Endothelial cell of umbilical vein (primary cell): ENCODE data around the gene COL5A3. TPM values are rescaled to one million over a fixed set of nuclear protein-coding genes. Genes with fewer than 3 reads are reported as not detected.
"Not testable (repeated sequence)": the region's sequence is repeated elsewhere in the genome, so short reads cannot be mapped to it uniquely, and the experiment has no call there.

Experiments used
- BruUV-seq: library from RNA; stranded (reverse); fragments of 400-500 nt; replicated peaks from 2 replicates; lab custom pipeline; 2021; lab: Mats Ljungman, UMichigan
- CTCF ChIA-PET: fragments of 300-600, 350-600 bp; sonication (Branson Sonifier 250); formaldehyde crosslinking; loops from one replicate; lab custom pipeline; 2021; ENCODE audit warnings: antibody characterized with exemption, inconsistent platforms; lab: Charles Lee
- POLR2A ChIA-PET: fragments of 300-600, 350-600 bp; sonication (Branson Sonifier 250); formaldehyde crosslinking; loops from one replicate; lab custom pipeline; 2021; ENCODE audit warnings: antibody characterized with exemption, inconsistent platforms; lab: Charles Lee
- DNase-seq: peaks from one replicate; pipeline ENCODE4 v3.0.0-alpha.2; 2011; ENCODE audit warnings: low read depth, low spot score
- FAIRE-seq: peaks from 2 replicates; lab custom pipeline; 2011; peaks lifted over from hg19 to GRCh38; lab: Jason Lieb, UNC
- H2AFZ ChIP-seq: 2 replicates; pipeline ENCODE4 v1.6.0; 2012; ENCODE audit warnings: low read depth, low read length, control low read depth, inconsistent platforms
- H3K27ac ChIP-seq: 2 replicates; pipeline ENCODE4 v1.5.1; 2011; ENCODE audit warnings: low read depth, mild to moderate bottlenecking, control low read depth, low read length, moderate library complexity; ENCODE audit not compliant: insufficient read depth
- H3K27me3 ChIP-seq, 2 experiments: 2 replicates each; pipeline versions ENCODE4 v1.6.0 to v1.6.1; 2011; ENCODE audit warnings: low read length in 2 of 2, mixed read lengths in 1 of 2; ENCODE audit not compliant: control insufficient read depth in 2 of 2, insufficient read depth in 2 of 2
- H3K36me3 ChIP-seq, 2 experiments: 2 replicates in 1 of 2; 3 replicates in 1 of 2; pipeline ENCODE4 v1.5.1; 2011; ENCODE audit warnings: low read length in 2 of 2, mild to moderate bottlenecking in 1 of 2, moderate library complexity in 1 of 2; ENCODE audit not compliant: control insufficient read depth in 2 of 2, insufficient read depth in 2 of 2; ENCODE audit errors: extremely low read depth in 1 of 2
- H3K4me1 ChIP-seq: 3 replicates; pipeline ENCODE4 v1.5.1; 2011; ENCODE audit warnings: mild to moderate bottlenecking, low read length; ENCODE audit not compliant: control insufficient read depth, insufficient read depth; ENCODE audit errors: extremely low read depth
- H3K4me2 ChIP-seq: 2 replicates; pipeline ENCODE4 v1.6.1; 2011; ENCODE audit warnings: low read length, control low read depth, mixed read lengths; ENCODE audit not compliant: insufficient read depth
- H3K4me3 ChIP-seq, 3 experiments: fragments of 200-600 bp in 1 of 3; sonication (generic), shearing (Covaris generic) in 1 of 3; replicated peaks in 1 of 3; 2 replicates each; pipeline ENCODE4 v1.5.1; 2011 to 2016; ENCODE audit warnings: control low read depth in 3 of 3, low read length in 3 of 3, mild to moderate bottlenecking in 2 of 3, inconsistent platforms in 1 of 3, low read depth in 1 of 3, moderate library complexity in 1 of 3; ENCODE audit not compliant: insufficient read depth in 1 of 3
- H3K79me2 ChIP-seq: 2 replicates; pipeline ENCODE4 v1.6.0; 2012; ENCODE audit warnings: low read length, inconsistent platforms; ENCODE audit not compliant: control insufficient read depth, insufficient read depth
- H3K9ac ChIP-seq: replicated peaks from 2 replicates; pipeline ENCODE3; 2011; ENCODE audit warnings: low read length, control low read depth; ENCODE audit not compliant: insufficient read depth; ENCODE audit errors: extremely low read depth
- H3K9me1 ChIP-seq: replicated peaks from 3 replicates; pipeline ENCODE4 v1.6.0; 2011; ENCODE audit warnings: mild to moderate bottlenecking, low read length; ENCODE audit not compliant: control insufficient read depth, insufficient read depth; ENCODE audit errors: extremely low read depth
- H3K9me3 ChIP-seq: replicated peaks from 2 replicates; pipeline ENCODE4 v1.5.1; 2012; ENCODE audit warnings: low read length, inconsistent platforms; ENCODE audit not compliant: control insufficient read depth, insufficient read depth
- H4K20me1 ChIP-seq: replicated peaks from 2 replicates; pipeline ENCODE3; 2011; ENCODE audit warnings: mild to moderate bottlenecking, low read length; ENCODE audit not compliant: control insufficient read depth, insufficient read depth; ENCODE audit errors: extremely low read depth
- EZH2 ChIP-seq: IDR thresholded peaks from 2 replicates; pipeline ENCODE4 v1.6.1; 2012; ENCODE audit warnings: borderline replicate concordance, low read depth, mild to moderate bottlenecking, moderate library complexity, low read length, inconsistent platforms; ENCODE audit not compliant: severe bottlenecking
- FOS ChIP-seq: IDR thresholded peaks from 2 replicates; pipeline ENCODE4 v1.6.1; 2011; ENCODE audit warnings: mild to moderate bottlenecking, low read length, moderate library complexity, borderline replicate concordance; ENCODE audit not compliant: insufficient read depth
- GATA2 ChIP-seq: IDR thresholded peaks from 2 replicates; pipeline ENCODE4 v1.7.0; 2011; ENCODE audit warnings: low read depth, mild to moderate bottlenecking, moderate library complexity, mixed read lengths, low read length; ENCODE audit not compliant: insufficient read length, insufficient read depth
- JUN ChIP-seq: IDR thresholded peaks from 2 replicates; pipeline ENCODE4 v1.6.1; 2011; ENCODE audit warnings: borderline replicate concordance, low read depth; ENCODE audit not compliant: insufficient read length, insufficient read depth
- MYC ChIP-seq: IDR thresholded peaks from one replicate; pipeline ENCODE4 v1.6.1; 2011; ENCODE audit warnings: mild to moderate bottlenecking, low read depth, low read length
- POLR2A ChIP-seq: IDR thresholded peaks from 2 replicates; pipeline ENCODE4 v1.6.1; 2012; ENCODE audit warnings: low read depth, mild to moderate bottlenecking, control low read depth, low read length
- POLR2AphosphoS5 ChIP-seq: IDR thresholded peaks from 2 replicates; pipeline ENCODE4 v1.6.1; 2012; ENCODE audit warnings: low read depth, mild to moderate bottlenecking, control low read depth, low read length, moderate library complexity; ENCODE audit not compliant: insufficient read depth
- dilution Hi-C: fragments of 300-500 bp; cut with MboI; formaldehyde crosslinking; loops from one replicate; pipeline ENCODE4 v1.15.0; 2019; ENCODE audit warnings: low sequenced_read_pairs; ENCODE audit not compliant: extremely low pct_ligation_motif_present
- intact Hi-C: fragments of 100-400 bp; cut with micrococcal nuclease; formaldehyde crosslinking; loops from one replicate; pipeline ENCODE4 v1.10.0; 2022
- polyA plus RNA-seq, 4 experiments: library from polyadenylated mRNA; depleted of rRNA in 3 of 4; stranded (reverse) in 3 of 4; unstranded in 1 of 4; fragments of >200 nt; gene quantifications; 2 replicates each; pipeline versions ENCODE4 v1.2.1 to v1.2.3, GENCODE V29; 2011 to 2012; ENCODE audit warnings: missing spikeins in 1 of 4
- total RNA-seq: library from RNA; stranded (reverse); gene quantifications from 2 replicates; pipeline ENCODE4 v1.2.3, GENCODE V29; 2021
- TF ChIP-seq, protein P1 (sequence below), 2 donors: IDR thresholded peaks; 1 replicate in 1 of 2; 2 replicates in 1 of 2; pipeline ENCODE4 v1.5.1; 2011; ENCODE audit warnings: low read length in 2 of 2, mild to moderate bottlenecking in 2 of 2, moderate library complexity in 2 of 2, control low read depth in 1 of 2, inconsistent platforms in 1 of 2, low read depth in 1 of 2; ENCODE audit not compliant: insufficient read depth in 1 of 2; ENCODE audit errors: extremely low read depth in 1 of 2
- TF ChIP-seq, protein P2 (sequence below): IDR thresholded peaks from 2 replicates; pipeline ENCODE4 v1.6.1; 2011; ENCODE audit not compliant: insufficient read depth, insufficient read length

Gene COL5A3
- total and polyA plus RNA-seq, 2 donors (not counting 3 experiments of a cell fraction or from before 2014, with no cell fraction given), result not detected

DNA sequence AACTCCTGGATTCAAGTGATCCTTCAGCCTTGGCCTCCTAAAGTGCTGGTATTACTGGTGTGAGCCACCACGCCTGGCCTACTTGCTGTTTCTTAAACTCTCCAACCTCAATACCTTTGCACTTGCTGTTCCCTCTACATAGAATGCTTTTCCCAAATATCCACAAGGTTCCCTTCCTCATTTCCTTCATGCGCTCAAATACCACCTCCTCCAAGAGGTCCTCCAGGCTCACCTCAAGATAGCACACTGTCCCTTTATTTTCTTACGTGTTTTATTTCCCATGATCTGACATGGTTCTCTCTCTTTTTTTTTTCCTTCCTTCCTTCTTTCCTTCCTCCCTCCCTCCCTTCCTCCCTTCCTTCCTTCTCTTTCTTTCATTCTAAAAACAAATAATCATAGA, 16.4 kb upstream of the COL5A3 start:
- dilution Hi-C loops, result no loop called here
- Histone ChIP-seq H3K27me3 (peaks cover 3 to 4% of the 10 kb centered on the region in 2 experiments), H3K9me3 (no peaks in the 10 kb centered on the region), H3K4me2 (no peak overlapping the region), H3K79me2 (no peaks in the 10 kb centered on the region), H3K4me3 (no peak overlapping the region), H3K9ac (no peak overlapping the region), H3K36me3 (no peaks in the 10 kb centered on the region), H4K20me1 (no peaks in the 10 kb centered on the region), H3K9me1 (no peaks in the 10 kb centered on the region), H3K27ac (no peak overlapping the region), H3K4me1 (peaks cover 4% of the 10 kb centered on the region), H2AFZ (no peak overlapping the region)
- no peak for DNase-seq
- ChIA-PET POLR2A (no interaction called here), CTCF (interaction anchor here (0.7 to 4.7 kb wide), 11 partner anchors 8 to 107 kb away, joined by 3 to 191 read pairs (median 9); no protein-coding TSS in a partner anchor)
- intact Hi-C loops, result loop anchor here (1.0 to 2.0 kb wide), 3 partner anchors 26 to 890 kb away; no protein-coding TSS in a partner anchor
- no peak for TF ChIP-seq JUN
- TF ChIP-seq, protein P1, sequence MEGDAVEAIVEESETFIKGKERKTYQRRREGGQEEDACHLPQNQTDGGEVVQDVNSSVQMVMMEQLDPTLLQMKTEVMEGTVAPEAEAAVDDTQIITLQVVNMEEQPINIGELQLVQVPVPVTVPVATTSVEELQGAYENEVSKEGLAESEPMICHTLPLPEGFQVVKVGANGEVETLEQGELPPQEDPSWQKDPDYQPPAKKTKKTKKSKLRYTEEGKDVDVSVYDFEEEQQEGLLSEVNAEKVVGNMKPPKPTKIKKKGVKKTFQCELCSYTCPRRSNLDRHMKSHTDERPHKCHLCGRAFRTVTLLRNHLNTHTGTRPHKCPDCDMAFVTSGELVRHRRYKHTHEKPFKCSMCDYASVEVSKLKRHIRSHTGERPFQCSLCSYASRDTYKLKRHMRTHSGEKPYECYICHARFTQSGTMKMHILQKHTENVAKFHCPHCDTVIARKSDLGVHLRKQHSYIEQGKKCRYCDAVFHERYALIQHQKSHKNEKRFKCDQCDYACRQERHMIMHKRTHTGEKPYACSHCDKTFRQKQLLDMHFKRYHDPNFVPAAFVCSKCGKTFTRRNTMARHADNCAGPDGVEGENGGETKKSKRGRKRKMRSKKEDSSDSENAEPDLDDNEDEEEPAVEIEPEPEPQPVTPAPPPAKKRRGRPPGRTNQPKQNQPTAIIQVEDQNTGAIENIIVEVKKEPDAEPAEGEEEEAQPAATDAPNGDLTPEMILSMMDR (IDR thresholded peaks at IDR 0.05; ENCODE audit: extremely low read depth in 1 of 2, insufficient read depth in 1 of 2, low read depth in 1 of 2, low read length in 2 of 2), result no peak
- no peak for TF ChIP-seq POLR2AphosphoS5
- no peak for TF ChIP-seq EZH2
- no peak for TF ChIP-seq GATA2
- TF ChIP-seq, protein P2, sequence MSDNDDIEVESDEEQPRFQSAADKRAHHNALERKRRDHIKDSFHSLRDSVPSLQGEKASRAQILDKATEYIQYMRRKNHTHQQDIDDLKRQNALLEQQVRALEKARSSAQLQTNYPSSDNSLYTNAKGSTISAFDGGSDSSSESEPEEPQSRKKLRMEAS, result no peak
- TF ChIP-seq FOS, result no peak
- no peak for TF ChIP-seq MYC
- no peak for TF ChIP-seq POLR2A
- no peak for FAIRE-seq
- BruUV-seq, result no TSS peak

DNA sequence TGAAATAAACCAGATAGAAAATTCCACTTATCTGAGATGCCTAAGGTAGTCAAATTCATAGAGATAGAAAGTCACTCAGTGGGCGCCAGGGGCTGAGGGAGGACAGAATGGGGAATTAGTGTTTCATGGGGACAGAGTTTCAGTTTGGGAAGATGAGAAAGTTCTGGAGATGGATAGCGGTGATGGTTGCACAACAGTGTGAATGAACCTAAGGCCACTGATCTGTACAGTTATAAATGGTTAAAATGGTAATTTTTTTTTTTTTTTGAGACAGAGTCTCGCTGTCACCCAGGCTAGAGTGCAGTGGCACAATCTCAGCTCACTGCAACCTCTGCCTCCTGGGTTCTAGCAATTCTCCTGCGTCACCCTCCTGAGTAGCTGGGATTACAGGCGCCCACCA, 12.8 kb upstream of the COL5A3 start:
- H3K36me3 ChIP-seq, H3K27me3 ChIP-seq, H3K9me1 ChIP-seq, dilution Hi-C loops, H3K4me2 ChIP-seq, H3K9ac ChIP-seq, H3K27ac ChIP-seq, BruUV-seq, H3K79me2 ChIP-seq, H2AFZ ChIP-seq, DNase-seq, H3K4me1 ChIP-seq, POLR2A ChIA-PET, FAIRE-seq, H3K4me3 ChIP-seq, intact Hi-C loops, H4K20me1 ChIP-seq, CTCF ChIA-PET, H3K9me3 ChIP-seq: not testable (repeated sequence)
